ENCODE data around the gene SEMA3C.

DNA sequence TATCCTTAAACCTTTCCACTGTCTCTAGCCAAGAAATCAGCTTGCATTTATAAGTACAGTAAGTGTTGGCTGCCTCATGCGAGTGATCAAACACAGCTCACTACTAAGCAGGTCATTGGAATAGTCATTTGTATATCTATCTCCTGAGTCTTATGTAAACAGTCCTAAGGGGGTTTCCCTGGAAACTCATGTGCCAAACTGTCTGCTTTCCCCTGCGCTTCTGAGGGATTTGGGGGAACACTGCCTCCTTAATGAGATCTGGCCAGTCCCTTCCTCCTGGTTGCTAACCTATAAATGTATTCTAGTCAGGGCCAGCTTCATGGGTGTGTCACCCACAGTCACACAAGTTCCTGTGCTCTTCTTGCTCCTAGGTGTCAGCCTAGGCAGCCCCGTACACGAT is 147.3 kb downstream of the SEMA3C start:
- TF ChIP-seq, protein P1, sequence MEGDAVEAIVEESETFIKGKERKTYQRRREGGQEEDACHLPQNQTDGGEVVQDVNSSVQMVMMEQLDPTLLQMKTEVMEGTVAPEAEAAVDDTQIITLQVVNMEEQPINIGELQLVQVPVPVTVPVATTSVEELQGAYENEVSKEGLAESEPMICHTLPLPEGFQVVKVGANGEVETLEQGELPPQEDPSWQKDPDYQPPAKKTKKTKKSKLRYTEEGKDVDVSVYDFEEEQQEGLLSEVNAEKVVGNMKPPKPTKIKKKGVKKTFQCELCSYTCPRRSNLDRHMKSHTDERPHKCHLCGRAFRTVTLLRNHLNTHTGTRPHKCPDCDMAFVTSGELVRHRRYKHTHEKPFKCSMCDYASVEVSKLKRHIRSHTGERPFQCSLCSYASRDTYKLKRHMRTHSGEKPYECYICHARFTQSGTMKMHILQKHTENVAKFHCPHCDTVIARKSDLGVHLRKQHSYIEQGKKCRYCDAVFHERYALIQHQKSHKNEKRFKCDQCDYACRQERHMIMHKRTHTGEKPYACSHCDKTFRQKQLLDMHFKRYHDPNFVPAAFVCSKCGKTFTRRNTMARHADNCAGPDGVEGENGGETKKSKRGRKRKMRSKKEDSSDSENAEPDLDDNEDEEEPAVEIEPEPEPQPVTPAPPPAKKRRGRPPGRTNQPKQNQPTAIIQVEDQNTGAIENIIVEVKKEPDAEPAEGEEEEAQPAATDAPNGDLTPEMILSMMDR (IDR thresholded peaks at IDR 0.05), result no peak
- TF ChIP-seq POLR2A (IDR thresholded peaks at IDR 0.05) (no peak), POLR2AphosphoS5 (IDR thresholded peaks at IDR 0.05; ENCODE audit: insufficient read depth in 1 of 2, low read depth in 1 of 2) (no peak)
